GM21723 (cell line): ENCODE data around the gene METAP1D.
"Not testable (repeated sequence)": the region's sequence is repeated elsewhere in the genome, so short reads cannot be mapped to it uniquely, and the experiment has no call there.

Experiments
- ATAC-seq: cut with Tn5 transposase; IDR thresholded peaks from one replicate; pipeline ENCODE4 v1.9.1; 2021; ENCODE audit warnings: mild to moderate bottlenecking, moderate library complexity; ENCODE audit not compliant: unreplicated experiment

Gene METAP1D

GRCh38 chr2:172047566-172048507 lies 48.1 kb downstream of the METAP1D start:
- no peak for ATAC-seq

GRCh38 chr2:172048508-172049503 lies 49.1 kb downstream of the METAP1D start:
- no peak for ATAC-seq

GRCh38 chr2:172049567-172050120 lies 49.9 kb downstream of the METAP1D start:
- ATAC-seq, result no peak

- ATAC-seq, result no peak
These were observed 50.8 kb downstream of the METAP1D start for GRCh38 chr2:172050479-172051125.

GRCh38 chr2:172052000-172052983 lies 52.5 kb downstream of the METAP1D start:
- no peak for ATAC-seq

- no peak for ATAC-seq
These were observed 53.7 kb downstream of the METAP1D start for GRCh38 chr2:172053486-172053885.

GRCh38 chr2:172056293-172056692 lies 56.5 kb downstream of the METAP1D start:
- no peak for ATAC-seq

GRCh38 chr2:172058660-172059059 lies 58.9 kb downstream of the METAP1D start:
- ATAC-seq, result no peak

- ATAC-seq, result not testable (repeated sequence)
These were observed 60.4 kb downstream of the METAP1D start for GRCh38 chr2:172060118-172060517.

- ATAC-seq, result no peak
These were observed 62.8 kb downstream of the METAP1D start for GRCh38 chr2:172062402-172063004.

- no peak for ATAC-seq
These were observed 63.7 kb downstream of the METAP1D start for GRCh38 chr2:172063446-172063845.

- ATAC-seq, result no peak
These were observed 65.4 kb downstream of the METAP1D start for GRCh38 chr2:172065111-172065510.

GRCh38 chr2:172066394-172066886 lies 66.7 kb downstream of the METAP1D start:
- no peak for ATAC-seq

- not testable (repeated sequence) for ATAC-seq
These were observed 68.2 kb downstream of the METAP1D start for GRCh38 chr2:172067905-172068304.

- ATAC-seq, result no peak
These were observed 71.2 kb downstream of the METAP1D start for GRCh38 chr2:172070936-172071335.

- no peak for ATAC-seq
These were observed 72.5 kb downstream of the METAP1D start for GRCh38 chr2:172072303-172072702.

- ATAC-seq, result no peak
These were observed 73.0 kb downstream of the METAP1D start for GRCh38 chr2:172072706-172073105.

GRCh38 chr2:172073518-172073917 lies 73.8 kb downstream of the METAP1D start:
- no peak for ATAC-seq

- no peak for ATAC-seq
These were observed 74.5 kb downstream of the METAP1D start for GRCh38 chr2:172074254-172074653.
